ENCODE results near the gene CLDN2. TPM values are rescaled to one million over a fixed set of nuclear protein-coding genes. Genes with fewer than 3 reads are reported as not detected.
"Not testable (repeated sequence)": the region's sequence is repeated elsewhere in the genome, so short reads cannot be mapped to it uniquely, and the experiment has no call there.

Gene CLDN2
- total RNA-seq, 1 donor from 2014 or later, result not detected

- DNase-seq (no peak), ATAC-seq (ENCODE audit: poor library complexity) (no peak)
- intact Hi-C loops (cut with DNase I), result no loop called here
Measured at GRCh38 chrX:106952988-106953387, 32.8 kb downstream of the CLDN2 start.

- DNase-seq (no peak), ATAC-seq (ENCODE audit: poor library complexity) (no peak)
- intact Hi-C loops (cut with DNase I), result no loop called here
Measured at GRCh38 chrX:106954041-106954440, 33.8 kb downstream of the CLDN2 start.

- ATAC-seq (ENCODE audit: poor library complexity) (no peak), DNase-seq (no peak)
- intact Hi-C loops (cut with DNase I), result no loop called here
Measured at GRCh38 chrX:106955004-106955772, 35.0 kb downstream of the CLDN2 start.

GRCh38 chrX:106957856-106958255 is 37.7 kb downstream of the CLDN2 start:
- no peak for DNase-seq
- intact Hi-C loops (cut with DNase I), result no loop called here
- no peak for ATAC-seq (ENCODE audit: poor library complexity)

GRCh38 chrX:106959901-106960300 is 39.7 kb downstream of the CLDN2 start:
- ATAC-seq (ENCODE audit: poor library complexity) (no peak), DNase-seq (no peak)
- intact Hi-C loops (cut with DNase I), result no loop called here

- ATAC-seq (ENCODE audit: poor library complexity), result no peak
- no peak for DNase-seq
- intact Hi-C loops (cut with DNase I), result no loop called here
Measured at GRCh38 chrX:106963111-106963510, 42.9 kb downstream of the CLDN2 start.

GRCh38 chrX:106964290-106964689 is 44.1 kb downstream of the CLDN2 start:
- ATAC-seq (ENCODE audit: poor library complexity), result no peak
- intact Hi-C loops (cut with DNase I), result no loop called here
- DNase-seq, result no peak

GRCh38 chrX:106966547-106966946 is 46.3 kb downstream of the CLDN2 start:
- ATAC-seq (ENCODE audit: poor library complexity); DNase-seq; intact Hi-C loops (cut with DNase I): not testable (repeated sequence)

- no peak for ATAC-seq (ENCODE audit: poor library complexity)
- intact Hi-C loops (cut with DNase I), result no loop called here
- DNase-seq, result no peak
Measured at GRCh38 chrX:106972896-106973295, 52.7 kb downstream of the CLDN2 start.

- intact Hi-C loops (cut with DNase I), result no loop called here
- ATAC-seq (ENCODE audit: poor library complexity) (no peak), DNase-seq (no peak)
Measured at GRCh38 chrX:106973433-106974149, 53.4 kb downstream of the CLDN2 start.

GRCh38 chrX:106976416-106976815 is 56.2 kb downstream of the CLDN2 start:
- DNase-seq, result no peak
- intact Hi-C loops (cut with DNase I), result no loop called here
- no peak for ATAC-seq (ENCODE audit: poor library complexity)

Other genes starting within 250 kb of the CLDN2 start
- gene RNF128, start 193.7 kb upstream of the CLDN2 start, total RNA-seq, result 0.13 TPM
- gene TBC1D8B, start 117.7 kb upstream of the CLDN2 start, total RNA-seq, result 1.9 TPM
- not detected for gene RIPPLY1, start 17.1 kb upstream of the CLDN2 start, total RNA-seq
- gene MORC4, start 79.8 kb downstream of the CLDN2 start, total RNA-seq, result 2.4 TPM
- 16.9 TPM for gene RBM41, start 198.4 kb downstream of the CLDN2 start, total RNA-seq

All from Right ventricle myocardium superior (tissue), 1 donor.